ENCODE measurements around the gene B3GNT9. TPM values are rescaled to one million over a fixed set of nuclear protein-coding genes. Genes with fewer than 3 reads are reported as not detected.

Gene B3GNT9
- total RNA-seq, 2 donors from 2014 or later, result 7.2 to 11.0 TPM

DNA sequence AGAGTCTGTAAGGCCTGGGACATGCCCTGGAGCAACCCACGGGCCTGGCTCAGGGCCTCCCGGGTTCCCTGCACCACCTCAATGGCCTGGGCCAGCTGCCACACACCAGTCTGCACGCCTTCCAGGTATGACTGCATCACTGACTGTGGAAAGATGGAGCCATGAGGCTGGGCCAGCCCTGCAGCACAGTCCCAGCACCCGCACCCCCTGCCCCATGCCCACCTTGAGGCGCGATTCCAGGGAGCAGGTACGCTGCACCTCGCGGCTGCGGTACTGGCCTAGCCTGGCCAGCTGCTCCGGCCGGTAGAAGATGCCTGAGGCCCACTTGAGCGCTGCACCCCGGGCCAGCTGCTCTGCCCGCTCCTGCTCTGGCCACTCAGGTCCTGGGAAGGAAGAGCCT, 38.0 kb upstream of the B3GNT9 start:
- no peak overlapping the region for H3K27ac ChIP-seq (ENCODE audit: low read depth, low read length)
- peaks cover 8% of the 10 kb centered on the region for H3K36me3 ChIP-seq (ENCODE audit: control insufficient read depth, insufficient read depth, low read length)
- H3K9ac ChIP-seq (ENCODE audit: extremely low read depth, low read length, poor library complexity, severe bottlenecking), result no peak overlapping the region
- TF ChIP-seq, protein P1, sequence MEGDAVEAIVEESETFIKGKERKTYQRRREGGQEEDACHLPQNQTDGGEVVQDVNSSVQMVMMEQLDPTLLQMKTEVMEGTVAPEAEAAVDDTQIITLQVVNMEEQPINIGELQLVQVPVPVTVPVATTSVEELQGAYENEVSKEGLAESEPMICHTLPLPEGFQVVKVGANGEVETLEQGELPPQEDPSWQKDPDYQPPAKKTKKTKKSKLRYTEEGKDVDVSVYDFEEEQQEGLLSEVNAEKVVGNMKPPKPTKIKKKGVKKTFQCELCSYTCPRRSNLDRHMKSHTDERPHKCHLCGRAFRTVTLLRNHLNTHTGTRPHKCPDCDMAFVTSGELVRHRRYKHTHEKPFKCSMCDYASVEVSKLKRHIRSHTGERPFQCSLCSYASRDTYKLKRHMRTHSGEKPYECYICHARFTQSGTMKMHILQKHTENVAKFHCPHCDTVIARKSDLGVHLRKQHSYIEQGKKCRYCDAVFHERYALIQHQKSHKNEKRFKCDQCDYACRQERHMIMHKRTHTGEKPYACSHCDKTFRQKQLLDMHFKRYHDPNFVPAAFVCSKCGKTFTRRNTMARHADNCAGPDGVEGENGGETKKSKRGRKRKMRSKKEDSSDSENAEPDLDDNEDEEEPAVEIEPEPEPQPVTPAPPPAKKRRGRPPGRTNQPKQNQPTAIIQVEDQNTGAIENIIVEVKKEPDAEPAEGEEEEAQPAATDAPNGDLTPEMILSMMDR (conservative IDR thresholded peaks at IDR 0.05), result no peak
- Mint-ChIP-seq H3K36me3 (ENCODE audit: low read depth) (peaks cover 9% of the 10 kb centered on the region), H3K9me3 (no peaks in the 10 kb centered on the region), H3K4me3 (no peak overlapping the region), H3K27ac (no peak overlapping the region), H3K4me1 (peaks cover 20% of the 10 kb centered on the region), H3K27me3 (ENCODE audit: insufficient read depth) (peaks cover 23% of the 10 kb centered on the region)
- peaks cover 21% of the 10 kb centered on the region for H3K27me3 ChIP-seq (ENCODE audit: control insufficient read depth, insufficient read depth, low read length, poor library complexity, severe bottlenecking)
- 88 to 91% methylated on average over 5 to 15 of the region's 15 CpGs for WGBS, 2 experiments (ENCODE audit: insufficient coverage in 1 of 2, insufficient read length in 1 of 2)
- H3K9me3 ChIP-seq (ENCODE audit: control insufficient read depth, low read length), result no peaks in the 10 kb centered on the region
- H3K4me1 ChIP-seq (ENCODE audit: control insufficient read depth, insufficient read depth, low read length), result peaks cover 12% of the 10 kb centered on the region
- DNase-seq, result no peak
- H3K4me3 ChIP-seq (ENCODE audit: low read length), result no peak overlapping the region

DNA sequence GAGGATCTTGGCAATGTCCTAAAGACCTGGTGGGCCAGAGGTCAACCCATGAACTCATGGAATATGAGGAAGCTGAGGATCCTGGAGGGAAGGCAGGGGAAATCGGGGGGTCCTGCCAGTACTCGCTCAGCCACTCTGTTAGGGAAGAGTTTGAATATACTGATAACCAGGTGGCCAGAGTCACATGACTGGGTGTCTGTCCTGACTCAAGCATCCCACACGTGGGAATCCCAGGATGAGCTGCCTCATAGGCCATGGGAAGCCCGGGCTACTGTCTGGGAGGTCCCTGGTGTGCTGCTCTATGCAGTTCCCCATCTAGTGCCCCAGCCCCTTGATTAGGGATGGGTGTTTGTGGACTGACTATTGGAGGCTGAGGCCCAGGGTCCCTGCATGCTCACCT, 37.5 kb upstream of the B3GNT9 start:
- Histone ChIP-seq H3K27ac (ENCODE audit: low read depth, low read length) (no peak overlapping the region), H3K4me1 (ENCODE audit: control insufficient read depth, insufficient read depth, low read length) (peaks cover 11% of the 10 kb centered on the region)
- TF ChIP-seq, protein P1 (conservative IDR thresholded peaks at IDR 0.05), result no peak

DNA sequence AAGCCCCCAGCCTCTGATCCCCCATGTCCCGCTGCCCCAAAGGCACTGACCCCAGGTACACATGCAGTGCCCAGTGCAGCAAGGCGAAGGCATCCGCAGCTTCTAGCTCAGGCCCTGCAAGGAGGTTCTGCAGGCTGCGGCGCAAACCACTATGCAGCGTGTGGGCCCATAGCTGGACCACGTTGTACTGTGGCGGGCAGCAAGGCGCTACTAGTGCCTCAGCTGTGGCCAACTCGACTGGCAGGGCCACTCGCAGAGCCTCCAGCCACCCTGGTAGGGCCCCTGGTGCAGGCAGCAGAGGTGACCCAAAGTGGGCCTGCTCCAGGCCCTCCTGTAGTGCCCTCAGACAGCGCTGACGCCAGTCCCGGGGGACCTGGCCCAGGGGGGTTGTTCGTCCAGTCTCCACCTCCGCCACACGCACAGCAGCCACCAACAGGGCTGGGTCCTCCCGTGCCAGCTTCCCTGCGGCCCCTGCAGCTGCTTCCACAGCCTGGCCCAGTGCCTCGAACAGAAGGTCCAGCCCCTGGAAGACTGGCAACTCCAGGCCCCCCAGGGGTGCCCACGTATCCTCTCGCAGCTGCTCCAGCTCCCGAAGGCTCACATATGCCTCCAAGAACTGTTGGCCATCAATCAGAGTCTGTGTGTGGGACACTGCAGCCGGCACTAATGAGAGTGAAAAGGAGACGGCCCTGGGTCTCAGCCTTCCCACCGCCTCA, 36.5 kb upstream of the B3GNT9 start:
- Histone ChIP-seq H3K4me1 (ENCODE audit: control insufficient read depth, insufficient read depth, low read length) (peaks cover 8% of the 10 kb centered on the region), H3K27ac (ENCODE audit: low read depth, low read length) (no peak overlapping the region), H3K4me3 (ENCODE audit: low read length) (no peak overlapping the region), H3K9ac (ENCODE audit: extremely low read depth, low read length, poor library complexity, severe bottlenecking) (no peak overlapping the region), H3K27me3 (ENCODE audit: control insufficient read depth, insufficient read depth, low read length, poor library complexity, severe bottlenecking) (peaks cover 21% of the 10 kb centered on the region), H3K36me3 (ENCODE audit: control insufficient read depth, insufficient read depth, low read length) (no peaks in the 10 kb centered on the region), H3K9me3 (ENCODE audit: control insufficient read depth, low read length) (no peaks in the 10 kb centered on the region)
- WGBS, 2 experiments (ENCODE audit: insufficient coverage in 1 of 2, insufficient read length in 1 of 2), result 92 to 93% methylated on average over 23 to 26 of the region's 26 CpGs
- no peak overlapping the region for H3K27ac Mint-ChIP-seq
- H3K27me3 Mint-ChIP-seq (ENCODE audit: insufficient read depth), result peaks cover 23% of the 10 kb centered on the region
- no peaks in the 10 kb centered on the region for H3K9me3 Mint-ChIP-seq
- H3K4me1 Mint-ChIP-seq, result peaks cover 14% of the 10 kb centered on the region
- no peaks in the 10 kb centered on the region for H3K36me3 Mint-ChIP-seq (ENCODE audit: low read depth)
- H3K4me3 Mint-ChIP-seq, result no peak overlapping the region
- TF ChIP-seq, protein P1 (conservative IDR thresholded peaks at IDR 0.05), result no peak
- no peak for DNase-seq

More for the DNA sequence above, 37.5 kb upstream of the B3GNT9 start:
- Histone ChIP-seq H3K36me3 (ENCODE audit: control insufficient read depth, insufficient read depth, low read length) (peaks cover 3% of the 10 kb centered on the region), H3K9ac (ENCODE audit: extremely low read depth, low read length, poor library complexity, severe bottlenecking) (no peak overlapping the region), H3K27me3 (ENCODE audit: control insufficient read depth, insufficient read depth, low read length, poor library complexity, severe bottlenecking) (peaks cover 21% of the 10 kb centered on the region), H3K9me3 (ENCODE audit: control insufficient read depth, low read length) (no peaks in the 10 kb centered on the region), H3K4me3 (ENCODE audit: low read length) (no peak overlapping the region)
- H3K4me3 Mint-ChIP-seq, result no peak overlapping the region
- H3K27ac Mint-ChIP-seq, result no peak overlapping the region
- peaks cover 23% of the 10 kb centered on the region for H3K27me3 Mint-ChIP-seq (ENCODE audit: insufficient read depth)
- no peak for DNase-seq
- H3K36me3 Mint-ChIP-seq (ENCODE audit: low read depth), result peaks cover 4% of the 10 kb centered on the region
- H3K9me3 Mint-ChIP-seq, result no peaks in the 10 kb centered on the region
- WGBS, 2 experiments (ENCODE audit: insufficient coverage in 1 of 2, insufficient read length in 1 of 2), result 89 to 90% methylated on average over 4 of the region's 4 CpGs
- H3K4me1 Mint-ChIP-seq, result peaks cover 20% of the 10 kb centered on the region
